CD4-positive, alpha-beta T cell (primary cell): ENCODE measurements around the gene COA8. TPM values are rescaled to one million over a fixed set of nuclear protein-coding genes. Genes with fewer than 3 reads are reported as not detected.

Experiments used
- ATAC-seq: fragments of 200-7000 bp; cut with Tn5 transposase; one replicate; pipeline ENCODE4 v1.10.0; 2022; ENCODE audit warnings: mild to moderate bottlenecking; ENCODE audit not compliant: poor library complexity
- CTCF ChIA-PET: fragments of 350-600 bp; sonication (Branson Sonifier 250); formaldehyde crosslinking; loops from one replicate; lab custom pipeline; 2021; ENCODE audit warnings: antibody characterized with exemption, inconsistent platforms; lab: Charles Lee
- POLR2A ChIA-PET: fragments of 350-600 bp; sonication (Branson Sonifier 250); formaldehyde crosslinking; loops from one replicate; lab custom pipeline; 2021; ENCODE audit warnings: antibody characterized with exemption, inconsistent platforms; lab: Charles Lee
- DNase-seq, 14 experiments: peaks; one replicate each; pipeline ENCODE4 v3.0.0-alpha.2; 2013 to 2020; ENCODE audit warnings: mixed read lengths in 2 of 14
- H3K27ac ChIP-seq, 2 donors: one replicate each; pipeline versions ENCODE4 v1.5.1 to v1.7.0; 2013; ENCODE audit warnings: low read length in 2 of 2, low read depth in 1 of 2, mild to moderate bottlenecking in 1 of 2
- H3K27me3 ChIP-seq, 2 experiments: 1 replicate in 1 of 2; 2 replicates in 1 of 2; pipeline versions ENCODE4 v1.6.1 to v1.7.0; 2013; ENCODE audit warnings: low read length in 2 of 2, control low read depth in 1 of 2, mild to moderate bottlenecking in 1 of 2, moderate library complexity in 1 of 2; ENCODE audit not compliant: insufficient read depth in 2 of 2, control insufficient read depth in 1 of 2
- H3K36me3 ChIP-seq: one replicate; pipeline ENCODE4 v1.6.1; 2013; ENCODE audit warnings: low read length, control low read depth; ENCODE audit not compliant: insufficient read depth
- H3K4me1 ChIP-seq: one replicate; pipeline ENCODE4 v1.6.1; 2013; ENCODE audit warnings: low read length, control low read depth; ENCODE audit not compliant: insufficient read depth
- H3K4me3 ChIP-seq: one replicate; pipeline ENCODE4 v1.5.1; 2013; ENCODE audit warnings: mild to moderate bottlenecking, low read length, moderate library complexity
- H3K9me3 ChIP-seq, 2 experiments: 1 replicate in 1 of 2; 2 replicates in 1 of 2; pipeline versions ENCODE4 v1.6.1 to v1.7.0; 2013; ENCODE audit warnings: low read length in 2 of 2, mild to moderate bottlenecking in 2 of 2, control low read depth in 1 of 2, moderate library complexity in 1 of 2; ENCODE audit not compliant: control insufficient read depth in 1 of 2, insufficient read depth in 1 of 2
- H3K27ac Mint-ChIP-seq: one replicate; pipeline ENCODE4 v1.8.0; 2020; ENCODE audit warnings: mixed read lengths
- H3K27me3 Mint-ChIP-seq: one replicate; pipeline ENCODE4 v1.8.0; 2021; ENCODE audit warnings: mixed read lengths
- H3K36me3 Mint-ChIP-seq: one replicate; pipeline ENCODE4 v1.8.0; 2021; ENCODE audit warnings: low read depth, mixed read lengths
- H3K4me1 Mint-ChIP-seq: one replicate; pipeline ENCODE4 v1.8.0; 2021; ENCODE audit warnings: low read depth, mixed read lengths
- H3K4me3 Mint-ChIP-seq: one replicate; pipeline ENCODE4 v1.8.0; 2020; ENCODE audit warnings: mild to moderate bottlenecking, mixed read lengths
- H3K9me3 Mint-ChIP-seq: one replicate; pipeline ENCODE4 v1.8.0; 2020; ENCODE audit warnings: mixed read lengths
- CTCF ChIP-seq: fragments of 200-600 bp; IDR thresholded peaks from one replicate; pipeline ENCODE4 v1.8.0; 2022; ENCODE audit warnings: antibody characterized with exemption, mild to moderate bottlenecking
- intact Hi-C, 2 experiments: fragments of 100-400 bp; cut with DNase I in 1 of 2; cut with micrococcal nuclease in 1 of 2; formaldehyde crosslinking; loops; one replicate each; pipeline versions ENCODE4 v1.15.1 to v1.9.0; 2023 to 2025; cut with DNase I, micrococcal nuclease
- total RNA-seq, 174 experiments: library from RNA in 2 of 174; stranded (reverse) in 2 of 174; gene quantifications; one replicate each; pipeline ENCODE4 v1.2.3 and lab custom pipeline; 2021 to 2026

Gene COA8
- total RNA-seq, 2 experiments from 2014 or later, result 9.1 to 10.7 TPM

GRCh38 chr14:103532216-103533136 lies 30.3 kb upstream of the COA8 start:
- TF ChIP-seq CTCF, result no peak
- Mint-ChIP-seq H3K4me3 (no peak overlapping the region), H3K27ac (no peak overlapping the region), H3K36me3 (peaks cover 8% of the 10 kb centered on the region), H3K4me1 (peaks cover 31% of the 10 kb centered on the region), H3K27me3 (no peaks in the 10 kb centered on the region), H3K9me3 (no peaks in the 10 kb centered on the region)
- H3K4me3 ChIP-seq, result no peak overlapping the region
- ChIA-PET CTCF (interaction anchor here (0.6 to 1.7 kb wide), 2 partner anchors 14 to 39 kb away, joined by 4 to 5 read pairs; no protein-coding TSS in a partner anchor), POLR2A (no interaction called here)
- H3K27me3 ChIP-seq, result no peaks in the 10 kb centered on the region
- H3K36me3 ChIP-seq, result peaks cover 19% of the 10 kb centered on the region
- no peak for ATAC-seq
- intact Hi-C loops, result no loop called here
- H3K4me1 ChIP-seq, result peaks cover 39% of the 10 kb centered on the region
- no peak for DNase-seq
- no peaks in the 10 kb centered on the region for H3K9me3 ChIP-seq
- no peak overlapping the region for H3K27ac ChIP-seq

GRCh38 chr14:103533137-103533998 lies 29.4 kb upstream of the COA8 start:
- no peak overlapping the region for H3K27ac Mint-ChIP-seq
- CTCF ChIA-PET, result interaction anchor here (1.7 kb wide), 1 partner anchor 15 kb away, joined by 5 read pairs; no protein-coding TSS in a partner anchor
- H3K4me1 Mint-ChIP-seq, result peaks cover 26% of the 10 kb centered on the region
- no peak for DNase-seq
- peaks cover 8% of the 10 kb centered on the region for H3K36me3 Mint-ChIP-seq
- Histone ChIP-seq H3K27me3 (no peaks in the 10 kb centered on the region), H3K36me3 (peaks cover 19% of the 10 kb centered on the region), H3K4me1 (peaks cover 30% of the 10 kb centered on the region), H3K27ac (no peak overlapping the region), H3K4me3 (no peak overlapping the region), H3K9me3 (no peaks in the 10 kb centered on the region)
- POLR2A ChIA-PET, result no interaction called here
- no peaks in the 10 kb centered on the region for H3K27me3 Mint-ChIP-seq
- no peaks in the 10 kb centered on the region for H3K9me3 Mint-ChIP-seq
- no peak for ATAC-seq
- intact Hi-C loops, result no loop called here
- H3K4me3 Mint-ChIP-seq, result peak overlapping the region; percentile 67
- no peak for TF ChIP-seq CTCF

GRCh38 chr14:103533999-103534575 lies 28.7 kb upstream of the COA8 start:
- H3K36me3 ChIP-seq, result peaks cover 19% of the 10 kb centered on the region
- no peaks in the 10 kb centered on the region for H3K9me3 ChIP-seq
- H3K4me3 ChIP-seq, result no peak overlapping the region
- Mint-ChIP-seq H3K4me3 (no peak overlapping the region), H3K9me3 (no peaks in the 10 kb centered on the region), H3K36me3 (peaks cover 4% of the 10 kb centered on the region), H3K27ac (no peak overlapping the region), H3K4me1 (peaks cover 19% of the 10 kb centered on the region), H3K27me3 (no peaks in the 10 kb centered on the region)
- ATAC-seq (no peak), DNase-seq (no peak)
- POLR2A ChIA-PET, result no interaction called here
- CTCF ChIA-PET, result interaction anchor here (1.7 kb wide), 1 partner anchor 16 kb away, joined by 5 read pairs; no protein-coding TSS in a partner anchor
- intact Hi-C loops, result no loop called here
- H3K4me1 ChIP-seq, result peaks cover 25% of the 10 kb centered on the region
- H3K27ac ChIP-seq, result no peak overlapping the region
- no peak for TF ChIP-seq CTCF
- H3K27me3 ChIP-seq, result peaks cover 0 to 3% of the 10 kb centered on the region in 2 experiments
